Stimulated activated CD8-positive, alpha-beta memory T cell treated with anti-CD3 and anti-CD28 coated beads, Interleukin-12 subunit alpha, Interleukin-12 subunit beta, amount 100 ng/mL, for 24 hours (primary cell): ENCODE results near the gene ARFGAP3.
"Not testable (repeated sequence)": the region's sequence is repeated elsewhere in the genome, so short reads cannot be mapped to it uniquely, and the experiment has no call there.

Experiments
- DNase-seq: peaks from one replicate; pipeline ENCODE4 v3.0.0-alpha.2; 2020; ENCODE audit errors: extremely low read depth

Gene ARFGAP3

GRCh38 chr22:42794551-42795510 is 62.2 kb downstream of the ARFGAP3 start:
- no peak for DNase-seq

DNA sequence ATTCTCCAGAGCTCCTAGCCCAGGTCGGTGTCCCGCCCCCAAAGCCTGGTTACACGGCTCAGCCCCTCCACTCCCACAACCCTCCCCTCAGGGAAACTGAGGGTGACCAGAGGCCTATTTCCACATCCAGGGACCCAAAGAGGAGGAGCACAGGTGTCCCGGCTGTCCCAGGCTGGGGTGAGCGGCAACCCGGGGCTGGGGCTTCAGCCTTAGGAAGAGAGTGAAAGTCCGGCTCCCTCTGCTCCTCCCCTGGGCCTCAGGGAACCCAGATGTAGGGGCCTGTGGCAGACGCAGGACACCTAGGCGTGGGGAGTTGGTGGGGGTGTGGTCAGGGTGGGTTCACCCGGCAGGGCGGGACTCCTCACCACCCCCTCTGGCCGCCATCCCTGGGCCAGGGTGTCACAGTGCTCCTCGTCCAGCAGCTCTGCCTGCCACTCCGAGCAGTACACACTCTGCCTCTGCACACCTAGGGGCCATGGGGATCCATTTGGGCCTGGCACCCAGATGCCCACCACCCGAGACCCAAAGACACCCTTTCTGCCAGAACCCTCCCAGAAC is 63.1 kb downstream of the ARFGAP3 start:
- no peak for DNase-seq

DNA sequence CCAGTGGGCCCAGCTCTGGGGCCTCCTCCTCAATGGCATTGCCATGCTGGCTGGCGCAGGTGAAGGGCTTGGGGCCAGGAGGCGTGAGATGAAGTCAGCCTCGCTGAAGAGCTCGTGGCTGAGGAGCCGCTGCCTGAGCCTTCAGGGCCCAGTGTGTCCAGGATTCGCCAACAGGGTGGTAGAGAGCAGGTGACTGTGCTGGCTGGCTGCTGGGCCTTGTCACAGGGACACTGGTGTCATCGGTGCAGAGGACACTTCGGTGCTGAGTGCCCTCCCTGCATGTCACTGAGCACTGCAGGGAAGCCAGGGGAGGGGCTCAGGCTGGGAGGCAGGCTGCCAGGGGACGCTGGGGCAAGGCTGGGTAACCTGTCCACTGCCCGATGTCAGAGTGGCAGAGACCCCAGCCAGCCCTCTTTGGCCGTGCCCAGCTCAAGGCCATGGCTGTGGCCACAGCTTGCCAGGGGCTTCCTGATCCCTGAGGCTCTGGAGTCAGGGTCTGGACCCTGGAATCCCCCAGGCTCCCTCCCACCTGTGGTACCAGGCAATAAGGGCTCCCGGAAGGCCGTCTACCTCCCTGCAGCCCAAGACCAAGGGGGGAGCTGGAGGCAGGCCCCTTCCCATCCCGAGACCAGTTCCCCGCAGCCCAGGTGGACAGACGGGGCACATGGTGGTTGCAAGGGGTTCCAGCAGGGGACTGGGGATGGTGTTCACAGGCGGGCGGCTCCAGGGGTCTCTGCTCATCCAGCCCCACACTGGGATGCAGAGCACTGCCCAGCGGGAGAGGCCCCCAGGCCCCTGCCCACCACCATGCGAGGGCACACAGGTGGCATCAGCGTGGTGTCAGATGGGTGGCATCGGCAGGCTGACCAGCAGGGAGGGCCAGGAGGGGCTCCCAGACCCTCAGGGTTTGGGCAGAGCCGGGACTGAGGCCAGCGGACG is 63.9 kb downstream of the ARFGAP3 start:
- no peak for DNase-seq

GRCh38 chr22:42792453-42792908 is 64.6 kb downstream of the ARFGAP3 start:
- no peak for DNase-seq

DNA sequence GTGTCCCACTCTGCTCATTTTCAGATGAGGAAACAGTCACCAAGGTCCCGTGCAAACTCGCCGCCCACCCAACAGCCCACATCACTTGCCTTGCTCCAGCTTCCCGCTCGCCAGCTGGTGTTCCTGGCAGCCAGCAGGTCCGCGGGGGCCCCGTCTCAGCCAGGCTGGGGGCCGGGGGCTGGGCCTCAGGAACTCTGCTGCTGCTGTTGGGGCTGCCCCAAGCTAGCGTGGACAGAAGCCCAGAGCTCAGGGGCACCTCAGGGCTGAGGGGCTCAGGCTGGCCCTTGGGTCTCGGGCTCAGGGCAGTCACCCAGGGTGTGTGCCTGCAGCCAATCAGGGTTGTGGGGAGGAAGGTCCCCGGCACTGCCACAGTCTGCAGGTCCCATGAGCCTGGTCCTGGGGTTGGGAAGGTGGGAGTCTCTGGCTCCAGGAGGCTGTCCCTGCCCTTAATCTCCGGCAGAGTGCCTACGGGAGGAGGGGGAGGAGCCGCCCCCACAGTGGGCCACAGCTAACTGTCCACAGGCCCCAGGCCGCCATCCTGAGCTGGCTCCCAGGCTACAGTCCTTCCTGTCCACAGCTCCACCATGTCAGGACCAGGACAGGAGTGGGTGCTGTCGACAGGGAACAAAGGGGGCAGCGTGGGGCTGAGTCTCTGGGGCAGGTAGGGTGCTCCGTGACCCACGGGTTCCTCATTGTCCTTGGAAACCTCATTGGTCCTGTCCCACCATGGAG is 65.2 kb downstream of the ARFGAP3 start:
- DNase-seq, result no peak

GRCh38 chr22:42788466-42788865 is 68.6 kb downstream of the ARFGAP3 start:
- DNase-seq, result no peak

GRCh38 chr22:42788021-42788420 is 69.1 kb downstream of the ARFGAP3 start:
- DNase-seq, result no peak

DNA sequence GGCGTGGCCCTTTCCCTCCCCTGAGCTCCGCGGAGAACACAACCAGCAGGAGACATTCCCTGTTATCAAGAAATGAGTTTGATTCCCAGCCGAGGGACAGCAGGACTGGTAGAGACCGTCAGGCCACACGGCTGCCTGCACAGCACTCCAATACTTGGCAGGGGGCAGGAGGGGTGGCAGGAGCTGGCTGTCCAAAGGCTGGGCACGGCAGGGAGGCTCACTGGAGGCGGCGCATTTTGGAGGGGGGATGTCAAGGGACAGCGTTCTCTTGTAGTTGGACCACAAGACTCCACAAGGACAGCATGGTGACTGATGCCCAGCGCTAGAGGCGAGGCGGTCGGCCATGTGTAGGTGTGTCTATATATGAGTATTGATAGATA is 69.7 kb downstream of the ARFGAP3 start:
- DNase-seq, result no peak

- DNase-seq, result no peak
Measured at GRCh38 chr22:42786606-42787356, 70.3 kb downstream of the ARFGAP3 start.

DNA sequence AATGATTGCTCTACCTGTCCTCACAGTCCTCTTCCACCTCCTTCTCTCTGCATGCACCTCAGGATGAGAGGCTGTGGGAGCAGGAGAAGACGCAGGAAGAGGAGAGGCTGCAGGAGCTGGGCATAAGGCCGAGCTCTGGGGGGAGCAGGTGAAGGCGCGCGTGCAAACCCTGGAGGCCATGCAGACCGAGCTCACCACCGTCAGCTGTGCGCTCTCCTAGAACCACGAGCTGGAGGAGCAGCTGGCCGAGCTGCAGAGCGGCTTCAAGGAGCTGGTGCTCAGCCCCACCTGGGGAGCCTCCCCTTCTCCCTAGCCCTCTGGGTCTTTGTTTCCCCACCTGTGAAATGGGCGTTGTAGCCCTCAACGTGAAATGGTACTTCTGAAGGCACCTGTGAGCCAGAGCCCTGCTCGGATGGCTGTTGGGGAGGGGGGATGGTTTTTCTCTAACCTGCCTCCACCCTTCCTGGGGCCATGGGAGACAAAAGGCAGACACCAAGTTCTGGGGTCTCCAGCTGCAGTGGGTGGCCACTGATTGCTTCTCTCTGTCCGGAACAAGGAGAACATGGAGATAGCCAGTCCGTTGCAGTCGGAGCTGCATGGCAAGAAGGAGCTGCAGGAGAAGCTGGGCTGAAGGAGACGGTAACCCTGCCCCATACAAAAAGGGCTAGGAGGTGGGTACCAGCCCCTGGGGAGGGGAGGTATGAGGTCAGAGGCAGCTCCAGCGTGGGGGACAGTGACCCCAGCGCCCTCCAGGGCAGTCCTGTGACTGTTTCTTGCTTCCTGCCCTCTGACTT is 71.2 kb downstream of the ARFGAP3 start:
- no peak for DNase-seq

DNA sequence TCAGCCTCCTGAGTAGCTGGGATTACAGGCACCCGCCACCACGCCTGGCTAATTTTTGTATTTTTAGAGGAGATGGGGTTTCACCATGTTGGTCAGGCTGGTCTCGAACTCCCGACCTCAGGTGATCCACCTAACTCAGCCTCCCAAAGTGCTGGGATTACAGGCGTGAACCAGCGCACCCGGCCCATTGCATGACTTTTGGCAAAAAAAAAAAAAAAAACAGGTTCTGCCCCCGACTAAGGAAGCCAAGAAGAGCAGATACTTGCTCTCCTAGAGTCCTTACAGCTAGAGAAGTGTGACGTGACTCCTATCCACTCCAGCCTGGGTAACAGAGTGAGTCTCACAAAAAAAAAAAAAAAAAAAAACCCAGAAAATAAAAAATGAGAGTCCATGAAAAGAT is 74.8 kb downstream of the ARFGAP3 start:
- DNase-seq, result not testable (repeated sequence)

- peak; percentile 9 for DNase-seq
Measured at GRCh38 chr22:42780070-42780540, 77.0 kb downstream of the ARFGAP3 start.

GRCh38 chr22:42777126-42777525 is 79.9 kb downstream of the ARFGAP3 start:
- no peak for DNase-seq

DNA sequence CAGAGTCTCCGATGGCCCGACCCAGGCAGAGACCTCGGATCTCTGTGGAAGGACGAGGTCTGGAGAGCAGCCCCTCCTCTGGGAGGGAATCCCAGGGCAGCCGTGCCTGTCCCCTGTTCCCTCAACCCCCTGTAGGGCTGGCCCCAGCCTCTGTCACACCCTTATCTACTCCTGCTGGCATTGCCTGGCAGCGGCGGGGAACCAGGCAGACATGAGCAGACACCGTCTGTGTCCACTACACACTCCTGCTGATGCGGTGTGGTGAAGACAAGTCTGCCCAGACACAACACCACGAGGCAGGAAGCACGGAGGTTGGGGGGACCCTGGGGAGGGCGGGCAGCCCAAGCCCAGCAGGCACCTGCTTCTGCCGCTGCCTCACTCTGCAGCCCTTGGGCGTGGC is 83.9 kb downstream of the ARFGAP3 start:
- DNase-seq, result no peak

- DNase-seq, result no peak
Measured at GRCh38 chr22:42772647-42773046, 84.4 kb downstream of the ARFGAP3 start.

GRCh38 chr22:42770941-42771647 is 86.0 kb downstream of the ARFGAP3 start:
- DNase-seq, result no peak

GRCh38 chr22:42770448-42770726 is 86.7 kb downstream of the ARFGAP3 start:
- DNase-seq, result no peak

- DNase-seq, result no peak
Measured at GRCh38 chr22:42769574-42770447, 87.3 kb downstream of the ARFGAP3 start.
